ENCODE data around the gene SORCS2.

Gene SORCS2

DNA sequence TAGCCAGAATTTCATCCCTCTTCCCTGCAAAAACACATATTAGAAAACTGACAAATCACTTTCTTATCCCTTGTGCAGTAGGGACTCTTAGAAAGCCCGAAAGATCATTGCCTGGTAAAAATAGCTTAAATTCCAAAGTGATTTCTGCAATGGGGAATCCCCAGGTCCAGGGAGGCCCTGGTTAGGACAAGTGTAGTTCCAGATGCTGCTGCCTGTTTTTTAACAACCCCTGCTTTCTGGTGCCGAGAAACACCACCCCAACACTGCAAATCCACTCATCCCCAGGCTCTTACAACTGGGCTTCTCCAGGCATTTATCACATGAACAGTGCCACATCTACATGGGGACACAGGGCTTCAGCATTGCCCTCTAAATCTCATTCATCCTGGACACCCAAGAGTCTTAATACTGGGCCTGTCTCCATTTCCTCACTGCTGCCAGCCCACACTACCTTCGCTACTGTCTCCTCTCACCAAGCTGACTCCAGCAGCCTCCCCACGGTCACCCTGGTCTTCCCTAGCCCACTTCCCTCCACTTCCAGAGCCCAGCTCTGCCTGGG lies 354.6 kb downstream of the SORCS2 start:
- TF ChIP-seq POLR2A (IDR thresholded peaks at IDR 0.05; ENCODE audit: low read length) (no peak), GATA1 (IDR thresholded peaks at IDR 0.05; ENCODE audit: low read depth, low read length) (no peak)
- DNase-seq, result no peak

DNA sequence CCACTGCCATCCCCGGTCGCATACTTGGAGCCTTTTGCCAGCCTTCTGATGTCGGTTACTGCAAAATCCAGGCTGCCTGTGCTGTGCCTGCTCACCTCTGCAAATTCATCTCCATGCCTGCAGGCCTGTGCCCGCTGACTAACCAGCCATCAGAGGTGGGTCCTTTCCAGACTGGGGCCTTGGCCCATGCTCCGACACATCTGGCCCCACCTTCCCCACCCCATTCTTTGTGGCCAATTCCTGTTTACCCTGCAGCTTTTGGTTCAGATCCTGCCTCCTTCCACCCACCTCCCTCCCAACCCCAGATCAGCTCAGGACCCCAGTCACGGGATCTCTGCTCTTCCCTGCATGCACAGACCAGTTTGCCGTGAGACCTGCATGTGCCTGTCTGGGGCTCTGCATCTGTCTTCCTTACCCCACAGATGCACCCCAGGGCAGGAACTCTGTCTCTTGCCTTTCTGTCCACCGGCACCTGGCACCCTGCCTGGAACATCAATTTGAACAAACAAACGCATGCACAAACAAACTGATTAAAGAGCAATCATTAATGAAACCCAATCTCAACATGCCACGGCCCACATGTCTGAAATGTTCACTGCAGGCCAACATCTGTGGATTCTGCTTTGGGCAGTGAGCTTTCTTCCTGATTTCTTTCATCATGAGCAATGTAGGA lies 355.2 kb downstream of the SORCS2 start:
- no peak for DNase-seq
- TF ChIP-seq GATA1 (IDR thresholded peaks at IDR 0.05; ENCODE audit: low read depth, low read length), result no peak
- TF ChIP-seq POLR2A (IDR thresholded peaks at IDR 0.05; ENCODE audit: low read length), result no peak

- TF ChIP-seq POLR2A (IDR thresholded peaks at IDR 0.05; ENCODE audit: low read length) (no peak), GATA1 (IDR thresholded peaks at IDR 0.05; ENCODE audit: low read depth, low read length) (no peak)
- no peak for DNase-seq
These were observed 357.5 kb downstream of the SORCS2 start for GRCh38 chr4:7549866-7550265.

DNA sequence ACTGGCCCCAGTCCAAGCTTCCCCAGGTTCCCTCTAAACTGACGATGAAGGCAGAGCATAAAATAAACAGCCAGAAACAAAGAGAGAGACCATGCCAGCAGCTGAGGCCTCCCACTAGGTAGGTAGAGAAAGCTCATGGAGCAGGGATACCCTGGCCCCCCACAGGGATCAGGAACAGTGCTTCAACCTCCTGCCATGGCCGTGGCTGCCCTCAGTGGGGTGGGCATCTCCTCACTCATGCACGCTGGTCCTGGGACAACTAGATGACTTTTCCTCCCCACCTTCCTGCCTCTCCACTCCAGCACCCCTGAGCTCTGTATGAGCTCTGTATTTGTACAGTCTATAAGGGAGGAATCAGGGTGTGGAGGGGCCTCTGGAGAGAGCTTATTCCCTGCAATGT lies 360.1 kb downstream of the SORCS2 start:
- DNase-seq, result no peak
- TF ChIP-seq POLR2A (IDR thresholded peaks at IDR 0.05; ENCODE audit: low read length) (no peak), GATA1 (IDR thresholded peaks at IDR 0.05; ENCODE audit: low read depth, low read length) (no peak)

GRCh38 chr4:7553280-7553679 lies 360.9 kb downstream of the SORCS2 start:
- no peak for TF ChIP-seq GATA1 (IDR thresholded peaks at IDR 0.05; ENCODE audit: low read depth, low read length)
- TF ChIP-seq POLR2A (IDR thresholded peaks at IDR 0.05; ENCODE audit: low read length), result no peak

GRCh38 chr4:7554905-7555304 lies 362.6 kb downstream of the SORCS2 start:
- TF ChIP-seq POLR2A (IDR thresholded peaks at IDR 0.05; ENCODE audit: low read length) (no peak), GATA1 (IDR thresholded peaks at IDR 0.05; ENCODE audit: low read depth, low read length) (no peak)
- DNase-seq, result no peak

More at GRCh38 chr4:7553280-7553679, 360.9 kb downstream of the SORCS2 start:
- DNase-seq, result no peak

- DNase-seq, result no peak
- no peak for TF ChIP-seq GATA1 (IDR thresholded peaks at IDR 0.05; ENCODE audit: low read depth, low read length)
- no peak for TF ChIP-seq POLR2A (IDR thresholded peaks at IDR 0.05; ENCODE audit: low read length)
These were observed 364.2 kb downstream of the SORCS2 start for GRCh38 chr4:7556558-7556957.

- no peak for TF ChIP-seq GATA1 (IDR thresholded peaks at IDR 0.05; ENCODE audit: low read depth, low read length)
- TF ChIP-seq POLR2A (IDR thresholded peaks at IDR 0.05; ENCODE audit: low read length), result no peak
- no peak for DNase-seq
These were observed 365.1 kb downstream of the SORCS2 start for GRCh38 chr4:7557456-7557855.

- TF ChIP-seq GATA1 (IDR thresholded peaks at IDR 0.05; ENCODE audit: low read depth, low read length), result no peak
- TF ChIP-seq POLR2A (IDR thresholded peaks at IDR 0.05; ENCODE audit: low read length), result no peak
- DNase-seq, result no peak
These were observed 366.1 kb downstream of the SORCS2 start for GRCh38 chr4:7558436-7558835.

DNA sequence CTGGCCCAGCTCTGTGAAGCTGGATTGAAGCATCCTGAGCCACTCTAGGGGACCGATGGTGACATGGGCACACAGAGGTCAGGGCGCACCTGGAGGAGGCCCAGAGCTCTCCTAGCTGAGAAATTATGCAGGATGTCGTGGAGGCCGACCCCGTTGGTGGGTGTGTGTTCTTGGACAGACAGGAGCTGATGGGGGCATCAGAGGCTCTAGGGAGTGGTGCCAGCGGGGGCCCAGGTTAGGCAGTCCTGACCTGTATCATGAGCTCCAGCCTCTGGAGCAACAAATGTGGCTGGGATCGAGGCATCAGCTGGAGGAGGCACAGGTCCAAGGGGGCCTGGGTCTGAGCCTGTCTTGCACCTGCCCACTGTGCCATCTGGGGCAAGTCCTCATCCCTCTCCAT lies 367.0 kb downstream of the SORCS2 start:
- TF ChIP-seq GATA1 (IDR thresholded peaks at IDR 0.05; ENCODE audit: low read depth, low read length) (no peak), POLR2A (IDR thresholded peaks at IDR 0.05; ENCODE audit: low read length) (no peak)

DNA sequence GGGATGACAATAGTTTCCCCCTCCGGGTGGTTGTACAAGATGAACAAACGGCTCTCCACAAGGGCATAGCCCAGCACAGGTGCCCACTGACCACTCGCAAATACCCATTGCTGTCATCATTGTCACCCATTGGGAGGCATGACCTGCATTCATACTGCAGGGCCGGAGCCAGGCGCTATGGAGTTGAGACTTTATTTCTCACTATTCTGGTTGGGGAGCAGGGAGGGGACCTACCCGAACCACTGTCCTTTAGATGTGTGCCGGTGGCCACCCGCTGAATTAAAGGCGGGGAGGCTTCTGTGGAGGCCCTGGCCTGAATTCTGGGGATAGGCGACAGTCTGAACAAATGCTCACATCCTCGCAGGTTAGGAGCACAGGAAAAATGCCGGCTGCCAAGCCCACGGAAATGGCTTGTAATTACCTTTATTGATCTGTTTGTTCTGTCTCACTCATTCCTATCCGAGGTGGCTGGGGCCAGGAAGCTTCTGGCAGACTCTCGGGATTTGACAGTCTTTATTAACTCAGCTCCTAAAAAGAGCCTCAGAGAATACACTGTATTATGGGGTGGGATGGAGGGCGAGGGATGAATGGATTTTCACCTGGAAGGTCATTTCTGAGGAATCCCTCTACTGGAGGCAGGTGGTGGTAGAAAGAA lies 367.5 kb downstream of the SORCS2 start:
- DNase-seq, result no peak
- no peak for TF ChIP-seq GATA1 (IDR thresholded peaks at IDR 0.05; ENCODE audit: low read depth, low read length)
- TF ChIP-seq POLR2A (IDR thresholded peaks at IDR 0.05; ENCODE audit: low read length), result no peak

More for the DNA sequence above, 367.0 kb downstream of the SORCS2 start:
- no peak for DNase-seq

GRCh38 chr4:7561557-7561956 lies 369.2 kb downstream of the SORCS2 start:
- TF ChIP-seq POLR2A (IDR thresholded peaks at IDR 0.05; ENCODE audit: low read length) (no peak), GATA1 (IDR thresholded peaks at IDR 0.05; ENCODE audit: low read depth, low read length) (no peak)
- DNase-seq, result no peak

GRCh38 chr4:7564242-7564641 lies 371.9 kb downstream of the SORCS2 start:
- no peak for TF ChIP-seq POLR2A (IDR thresholded peaks at IDR 0.05; ENCODE audit: low read length)
- DNase-seq, result no peak

DNA sequence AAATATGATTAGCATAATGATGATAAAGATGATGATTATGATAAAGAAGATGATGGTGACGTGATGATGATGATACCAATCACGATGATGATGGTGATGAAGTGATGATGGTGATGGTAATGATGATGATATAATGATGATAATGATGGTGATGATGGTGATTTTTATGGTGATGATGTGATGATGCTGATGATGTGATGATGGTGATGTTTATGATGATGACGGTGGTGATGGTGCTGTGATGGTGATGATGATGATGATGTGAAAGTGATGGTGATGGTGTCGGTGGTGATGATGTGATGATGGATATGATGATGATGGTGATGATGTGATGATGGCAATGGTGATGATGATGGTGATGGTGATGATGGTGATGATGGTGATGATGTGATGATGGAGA lies 373.1 kb downstream of the SORCS2 start:
- TF ChIP-seq POLR2A (IDR thresholded peaks at IDR 0.05; ENCODE audit: low read length) (no peak), GATA1 (IDR thresholded peaks at IDR 0.05; ENCODE audit: low read depth, low read length) (no peak)

More for the DNA sequence above, 373.1 kb downstream of the SORCS2 start:
- no peak for DNase-seq
